AG04450 (cell line): ENCODE measurements around the gene DST. TPM values are rescaled to one million over a fixed set of nuclear protein-coding genes. Genes with fewer than 3 reads are reported as not detected.

Experiments
- CTCF ChIA-PET: fragments of 300-600, 350-600 bp; formaldehyde crosslinking; extraction: SDS; loops from one replicate; lab custom pipeline; 2022; ENCODE audit warnings: antibody characterized with exemption, inconsistent platforms; lab: Charles Lee
- POLR2A ChIA-PET: fragments of 350-600 bp; formaldehyde crosslinking; extraction: SDS; loops from one replicate; lab custom pipeline; 2021; ENCODE audit warnings: antibody characterized with exemption, inconsistent platforms; lab: Yijun Ruan, JAX
- DNase-seq: peaks from one replicate; pipeline ENCODE4 v3.0.0-alpha.2; 2011; ENCODE audit warnings: low read depth, low spot score
- H3K27ac ChIP-seq: one replicate; pipeline ENCODE4 v1.5.1; 2012; ENCODE audit warnings: low read depth, low read length, control low read depth
- H3K27me3 ChIP-seq: one replicate; pipeline ENCODE4 v1.6.0; 2012; ENCODE audit warnings: low read length; ENCODE audit not compliant: control insufficient read depth, insufficient read depth
- H3K4me3 ChIP-seq: 2 replicates; pipeline ENCODE4 v1.5.1; 2011; ENCODE audit warnings: mild to moderate bottlenecking, low read depth, low read length, control low read depth
- H3K9me3 ChIP-seq: 2 replicates; pipeline ENCODE4 v1.5.1; 2012; ENCODE audit warnings: low read length; ENCODE audit not compliant: control insufficient read depth, insufficient read depth
- polyA plus RNA-seq: library from polyadenylated mRNA; depleted of rRNA; stranded (reverse); fragments of >200 nt; gene quantifications from 2 replicates; pipeline ENCODE4 v1.2.3, GENCODE V29; 2011
- TF ChIP-seq, protein P1 (sequence below): IDR thresholded peaks from 2 replicates; pipeline ENCODE4 v1.5.1; 2011; ENCODE audit warnings: low read depth, low read length, control low read depth, inconsistent platforms

Gene DST
- polyA plus RNA-seq, 1 experiment, result 163 TPM

DNA sequence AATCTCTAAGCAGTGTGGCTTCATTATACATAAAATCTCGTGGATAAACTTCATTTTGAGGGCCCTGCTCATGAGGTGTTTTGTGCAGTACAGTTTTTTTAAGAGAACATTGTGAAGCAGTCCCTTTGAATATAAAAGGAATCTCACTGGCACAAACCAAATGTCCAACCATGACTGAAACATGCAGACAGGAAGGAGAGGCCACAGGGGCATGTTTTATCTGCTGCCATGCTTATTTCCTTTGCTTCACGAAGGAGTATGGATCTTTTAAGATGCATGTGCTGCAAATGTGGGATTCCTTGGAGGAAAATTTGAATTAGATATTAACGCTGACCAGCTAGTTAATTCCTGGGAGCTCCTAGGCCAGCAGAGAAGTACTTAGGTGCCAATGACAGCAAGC, 192.3 kb downstream of the DST start:
- ChIA-PET POLR2A (no interaction called here), CTCF (no interaction called here)
- no peak for DNase-seq
- H3K27ac ChIP-seq, result no peak overlapping the region
- H3K4me3 ChIP-seq, result no peak overlapping the region
- no peaks in the 10 kb centered on the region for H3K27me3 ChIP-seq
- H3K9me3 ChIP-seq, result no peaks in the 10 kb centered on the region
- TF ChIP-seq, protein P1, sequence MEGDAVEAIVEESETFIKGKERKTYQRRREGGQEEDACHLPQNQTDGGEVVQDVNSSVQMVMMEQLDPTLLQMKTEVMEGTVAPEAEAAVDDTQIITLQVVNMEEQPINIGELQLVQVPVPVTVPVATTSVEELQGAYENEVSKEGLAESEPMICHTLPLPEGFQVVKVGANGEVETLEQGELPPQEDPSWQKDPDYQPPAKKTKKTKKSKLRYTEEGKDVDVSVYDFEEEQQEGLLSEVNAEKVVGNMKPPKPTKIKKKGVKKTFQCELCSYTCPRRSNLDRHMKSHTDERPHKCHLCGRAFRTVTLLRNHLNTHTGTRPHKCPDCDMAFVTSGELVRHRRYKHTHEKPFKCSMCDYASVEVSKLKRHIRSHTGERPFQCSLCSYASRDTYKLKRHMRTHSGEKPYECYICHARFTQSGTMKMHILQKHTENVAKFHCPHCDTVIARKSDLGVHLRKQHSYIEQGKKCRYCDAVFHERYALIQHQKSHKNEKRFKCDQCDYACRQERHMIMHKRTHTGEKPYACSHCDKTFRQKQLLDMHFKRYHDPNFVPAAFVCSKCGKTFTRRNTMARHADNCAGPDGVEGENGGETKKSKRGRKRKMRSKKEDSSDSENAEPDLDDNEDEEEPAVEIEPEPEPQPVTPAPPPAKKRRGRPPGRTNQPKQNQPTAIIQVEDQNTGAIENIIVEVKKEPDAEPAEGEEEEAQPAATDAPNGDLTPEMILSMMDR, result no peak

DNA sequence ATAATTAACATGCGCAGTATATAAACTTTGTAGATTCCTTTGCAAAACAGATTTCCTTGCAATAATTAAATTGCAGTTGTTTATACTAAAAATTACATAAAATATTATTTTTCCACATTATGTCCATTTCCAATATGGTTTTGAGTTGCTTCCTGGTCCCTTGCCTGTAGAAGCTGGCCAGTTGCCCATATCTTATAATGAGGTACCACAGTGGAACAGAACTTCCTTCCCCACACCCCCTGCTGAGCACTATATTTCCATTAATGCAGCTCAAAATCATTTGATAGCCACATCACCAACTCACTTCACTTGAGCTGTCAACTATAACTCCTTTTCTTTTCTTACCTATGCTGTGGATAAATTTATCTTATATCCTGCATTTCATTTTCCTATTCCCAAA, 194.6 kb downstream of the DST start:
- ChIA-PET CTCF (no interaction called here), POLR2A (no interaction called here)
- Histone ChIP-seq H3K27me3 (no peaks in the 10 kb centered on the region), H3K27ac (no peak overlapping the region), H3K4me3 (no peak overlapping the region), H3K9me3 (no peaks in the 10 kb centered on the region)
- TF ChIP-seq, protein P1, result no peak
- no peak for DNase-seq

DNA sequence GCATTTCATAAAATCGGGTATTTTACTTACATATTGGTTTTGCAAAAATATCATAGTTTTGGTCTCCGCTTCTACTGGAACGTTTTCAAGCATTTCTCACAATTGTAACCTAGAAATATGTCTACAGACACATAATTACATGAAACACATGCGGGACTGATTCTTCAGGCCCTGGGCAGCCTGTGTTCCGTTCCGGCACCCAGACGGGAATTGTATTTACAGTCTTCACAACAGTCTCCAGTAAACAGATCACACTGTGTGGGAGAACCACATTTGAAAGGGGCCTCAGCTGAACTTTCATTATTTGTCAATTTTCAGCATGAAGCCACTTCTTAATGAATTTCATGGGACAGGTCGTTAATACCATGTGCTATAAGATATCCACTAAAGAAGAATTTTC, 196.9 kb downstream of the DST start:
- Histone ChIP-seq H3K4me3 (no peak overlapping the region), H3K9me3 (no peaks in the 10 kb centered on the region), H3K27ac (no peak overlapping the region), H3K27me3 (no peaks in the 10 kb centered on the region)
- POLR2A ChIA-PET, result no interaction called here
- TF ChIP-seq, protein P1, result no peak
- DNase-seq, result no peak
- CTCF ChIA-PET, result interaction anchor here (1.1 kb wide), 1 partner anchor 150 kb away, joined by 3 read pairs; no protein-coding TSS in a partner anchor

DNA sequence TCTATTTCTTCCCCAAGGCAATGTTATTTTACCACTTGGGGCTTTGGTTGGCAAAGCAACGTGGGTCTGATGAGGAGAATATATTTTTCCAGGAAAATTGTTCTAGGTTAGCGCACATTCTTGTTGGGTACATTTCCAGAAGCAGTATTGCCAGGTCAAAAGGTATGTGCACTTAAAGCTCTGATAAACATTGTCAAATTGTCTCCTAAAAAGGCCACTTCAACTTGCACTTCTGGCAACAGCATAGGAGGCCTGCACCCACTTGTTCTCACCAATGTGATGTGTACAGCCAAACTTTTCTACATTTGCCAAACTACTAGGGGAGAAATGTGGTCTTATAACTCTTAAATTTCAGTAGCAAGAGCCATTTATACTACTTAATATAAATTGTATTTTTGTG, 197.8 kb downstream of the DST start:
- TF ChIP-seq, protein P1, result no peak
- H3K27me3 ChIP-seq, result no peaks in the 10 kb centered on the region
- H3K27ac ChIP-seq, result no peak overlapping the region
- H3K9me3 ChIP-seq, result peaks cover 3% of the 10 kb centered on the region; the same call in 1 of the 2 replicates
- ChIA-PET CTCF (interaction anchor here (0.6 to 1.1 kb wide), 2 partner anchors 10 to 151 kb away, joined by 3 to 5 read pairs; no protein-coding TSS in a partner anchor), POLR2A (no interaction called here)
- no peak overlapping the region for H3K4me3 ChIP-seq
- no peak for DNase-seq

DNA sequence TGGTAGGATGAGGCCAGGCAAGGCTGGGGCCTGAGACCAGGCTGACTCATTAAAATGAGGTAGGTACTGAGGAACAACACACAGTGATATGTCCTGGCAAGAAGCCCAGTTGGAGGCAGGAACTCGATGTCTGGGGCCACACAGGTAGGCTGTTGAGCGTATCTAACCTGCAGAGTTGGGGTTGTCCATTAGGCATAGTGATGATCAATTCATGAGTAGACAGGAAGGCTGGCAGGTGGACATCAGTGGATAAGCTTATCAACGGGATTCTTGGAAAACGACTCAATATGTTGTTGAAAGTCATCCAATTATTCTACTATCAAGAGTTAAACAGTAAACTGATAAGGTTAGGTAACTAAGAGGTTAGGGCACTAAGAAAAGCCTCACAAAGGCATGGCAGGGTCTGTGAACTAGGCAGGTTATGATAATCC, 202.1 kb downstream of the DST start:
- DNase-seq, result no peak
- no peak overlapping the region for H3K27ac ChIP-seq
- ChIA-PET CTCF (no interaction called here), POLR2A (no interaction called here)
- TF ChIP-seq, protein P1, result no peak
- H3K27me3 ChIP-seq, result no peaks in the 10 kb centered on the region
- peaks cover 3% of the 10 kb centered on the region; the same call in 1 of the 2 replicates for H3K9me3 ChIP-seq
- no peak overlapping the region for H3K4me3 ChIP-seq
